HUES6 (cell line): ENCODE data around the gene SLC5A11.
"Not testable (repeated sequence)": the region's sequence is repeated elsewhere in the genome, so short reads cannot be mapped to it uniquely, and the experiment has no call there.

Experiments used
- H3K27ac ChIP-seq: 2 replicates; pipeline ENCODE4 v1.7.0; 2013; ENCODE audit warnings: low read depth, mild to moderate bottlenecking, low read length, inconsistent platforms
- H3K27me3 ChIP-seq: 2 replicates; pipeline ENCODE4 v1.6.1; 2013; ENCODE audit warnings: low read length; ENCODE audit not compliant: control insufficient read depth, insufficient read depth
- H3K36me3 ChIP-seq: 2 replicates; pipeline ENCODE4 v1.6.1; 2013; ENCODE audit warnings: low read length; ENCODE audit not compliant: control insufficient read depth, insufficient read depth
- H3K4me1 ChIP-seq: 2 replicates; pipeline ENCODE4 v1.6.1; 2013; ENCODE audit warnings: low read length; ENCODE audit not compliant: control insufficient read depth, insufficient read depth
- H3K4me3 ChIP-seq: 2 replicates; pipeline ENCODE4 v1.5.1; 2013; ENCODE audit warnings: low read depth, low read length
- H3K9ac ChIP-seq: one replicate; pipeline ENCODE4 v1.6.1; 2013; ENCODE audit warnings: mild to moderate bottlenecking, low read length
- H3K9me3 ChIP-seq: 2 replicates; pipeline ENCODE4 v1.6.1; 2013; ENCODE audit warnings: low read depth, low read length; ENCODE audit not compliant: control insufficient read depth, insufficient read depth

Gene SLC5A11, protein sequence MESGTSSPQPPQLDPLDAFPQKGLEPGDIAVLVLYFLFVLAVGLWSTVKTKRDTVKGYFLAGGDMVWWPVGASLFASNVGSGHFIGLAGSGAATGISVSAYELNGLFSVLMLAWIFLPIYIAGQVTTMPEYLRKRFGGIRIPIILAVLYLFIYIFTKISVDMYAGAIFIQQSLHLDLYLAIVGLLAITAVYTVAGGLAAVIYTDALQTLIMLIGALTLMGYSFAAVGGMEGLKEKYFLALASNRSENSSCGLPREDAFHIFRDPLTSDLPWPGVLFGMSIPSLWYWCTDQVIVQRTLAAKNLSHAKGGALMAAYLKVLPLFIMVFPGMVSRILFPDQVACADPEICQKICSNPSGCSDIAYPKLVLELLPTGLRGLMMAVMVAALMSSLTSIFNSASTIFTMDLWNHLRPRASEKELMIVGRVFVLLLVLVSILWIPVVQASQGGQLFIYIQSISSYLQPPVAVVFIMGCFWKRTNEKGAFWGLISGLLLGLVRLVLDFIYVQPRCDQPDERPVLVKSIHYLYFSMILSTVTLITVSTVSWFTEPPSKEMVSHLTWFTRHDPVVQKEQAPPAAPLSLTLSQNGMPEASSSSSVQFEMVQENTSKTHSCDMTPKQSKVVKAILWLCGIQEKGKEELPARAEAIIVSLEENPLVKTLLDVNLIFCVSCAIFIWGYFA

DNA sequence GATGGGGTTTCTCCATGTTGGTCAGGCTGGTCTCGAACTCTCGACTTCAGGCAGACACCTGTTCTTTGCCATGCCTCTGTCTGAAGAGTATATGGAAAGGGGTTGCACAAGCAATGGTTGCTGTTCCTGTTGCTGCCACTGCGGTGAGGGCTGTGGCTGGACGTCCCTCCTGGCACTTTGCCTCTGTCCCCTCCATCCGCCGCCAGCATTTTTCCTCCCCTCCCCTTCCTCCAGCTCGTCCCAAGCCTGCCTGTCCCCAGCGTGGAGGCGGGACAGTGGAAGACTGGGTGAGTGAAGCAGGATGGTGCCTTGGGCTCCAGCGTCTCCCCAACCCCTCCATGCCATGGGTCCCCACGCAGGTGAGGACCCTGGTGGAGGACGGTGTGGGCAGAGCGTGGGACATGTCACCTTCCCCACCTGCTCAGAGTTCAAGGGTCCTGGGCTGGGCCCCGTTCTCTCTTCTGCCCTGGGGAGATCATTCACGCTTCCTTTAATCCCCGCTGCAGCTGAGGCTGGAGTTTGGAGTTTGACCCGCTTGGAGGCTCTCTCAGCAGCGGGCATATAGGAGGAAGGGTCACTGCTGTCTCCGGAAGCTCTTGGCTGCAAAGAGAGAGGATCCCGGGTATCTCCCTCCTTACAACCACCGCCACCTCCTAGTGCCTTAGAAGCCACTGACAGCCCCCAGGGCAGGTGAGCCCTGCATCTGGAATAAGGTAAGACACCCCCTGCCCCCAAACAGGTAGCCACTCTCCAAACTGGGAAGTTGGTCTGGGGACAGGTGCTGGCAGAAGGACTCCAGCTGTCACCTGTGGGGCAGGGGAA, at the start of gene SLC5A11:
Gene SLC5A11, plus strand, starts transcription at position 238 of the 822 bp plus-strand sequence. CDS start 12,681 bp downstream, outside the sequence.
- Histone ChIP-seq H3K27me3 (no peaks in the 10 kb centered on the region), H3K36me3 (no peaks in the 10 kb centered on the region), H3K4me1 (peaks cover 6% of the 10 kb centered on the region; the same call in 1 of the 2 replicates), H3K9ac (no peak within 1 kb of the TSS), H3K27ac (no peak within 1 kb of the TSS), H3K9me3 (no peaks in the 10 kb centered on the region), H3K4me3 (no peak within 1 kb of the TSS)

DNA sequence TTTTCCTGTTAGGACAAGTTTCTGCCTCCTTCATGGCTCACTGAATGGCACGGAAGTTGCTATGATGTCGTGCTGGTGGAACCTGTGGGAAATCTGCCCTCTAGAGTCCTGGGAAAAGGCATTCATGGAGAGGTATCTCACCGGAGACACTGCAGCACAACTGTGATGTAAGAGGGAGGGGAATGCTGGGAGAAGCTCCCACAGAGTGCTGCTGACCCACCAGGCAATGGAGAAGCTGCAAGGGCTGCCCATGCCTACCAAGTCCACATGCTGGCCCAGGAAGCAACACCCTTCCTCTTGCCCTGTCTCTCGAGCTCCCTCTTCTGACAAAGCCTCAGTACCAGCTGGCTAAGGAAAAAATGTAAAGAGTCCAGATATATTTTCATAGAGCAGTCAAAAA, 45.2 kb upstream of the SLC5A11 start:
- H3K9me3 ChIP-seq = no peaks in the 10 kb centered on the region
- peaks cover 98% of the 10 kb centered on the region for H3K36me3 ChIP-seq
- H3K4me3 ChIP-seq = no peak overlapping the region
- no peaks in the 10 kb centered on the region for H3K4me1 ChIP-seq
- no peaks in the 10 kb centered on the region for H3K27me3 ChIP-seq
- H3K9ac ChIP-seq = no peak overlapping the region
- H3K27ac ChIP-seq = no peak overlapping the region

- Histone ChIP-seq H3K4me3 (no peak overlapping the region), H3K9ac (no peak overlapping the region), H3K9me3 (no peaks in the 10 kb centered on the region), H3K27ac (no peak overlapping the region), H3K4me1 (no peaks in the 10 kb centered on the region), H3K27me3 (no peaks in the 10 kb centered on the region), H3K36me3 (peaks cover 98% of the 10 kb centered on the region)
Observed at GRCh38 chr16:24801761-24802302, 43.9 kb upstream of the SLC5A11 start.

- Histone ChIP-seq H3K27me3 (no peaks in the 10 kb centered on the region), H3K9me3 (no peaks in the 10 kb centered on the region), H3K9ac (no peak overlapping the region), H3K4me3 (no peak overlapping the region), H3K4me1 (no peaks in the 10 kb centered on the region), H3K36me3 (peaks cover 98% of the 10 kb centered on the region), H3K27ac (no peak overlapping the region)
Observed at GRCh38 chr16:24805484-24805883, 40.3 kb upstream of the SLC5A11 start.

DNA sequence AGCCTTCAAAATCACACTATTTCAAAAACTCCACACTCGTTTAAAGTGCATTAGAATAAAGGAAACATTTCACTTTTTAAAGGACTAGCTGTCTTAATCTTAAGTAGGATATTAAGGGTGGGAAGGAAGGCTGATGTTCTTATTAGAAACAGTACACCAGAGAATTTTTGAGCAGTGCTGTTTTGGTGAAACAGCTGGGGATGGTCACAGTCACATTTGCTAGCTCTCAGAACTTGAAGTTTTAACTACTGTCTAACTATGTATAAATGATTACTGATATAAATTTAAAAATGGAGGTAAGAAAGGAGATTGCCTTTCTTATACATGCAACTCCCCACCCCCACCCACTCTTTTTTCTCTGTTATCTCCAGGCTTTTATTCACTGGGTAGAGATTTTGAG, 38.5 kb upstream of the SLC5A11 start:
- Histone ChIP-seq H3K27ac (no peak overlapping the region), H3K27me3 (no peaks in the 10 kb centered on the region), H3K9me3 (no peaks in the 10 kb centered on the region), H3K4me1 (no peaks in the 10 kb centered on the region), H3K9ac (no peak overlapping the region), H3K4me3 (no peak overlapping the region), H3K36me3 (peaks cover 99% of the 10 kb centered on the region)

GRCh38 chr16:24810951-24811843, 34.6 kb upstream of the SLC5A11 start:
- Histone ChIP-seq H3K36me3 (peaks cover 100% of the 10 kb centered on the region), H3K9ac (no peak overlapping the region), H3K4me3 (no peak overlapping the region), H3K9me3 (no peaks in the 10 kb centered on the region), H3K27me3 (no peaks in the 10 kb centered on the region), H3K27ac (no peak overlapping the region), H3K4me1 (no peaks in the 10 kb centered on the region)

DNA sequence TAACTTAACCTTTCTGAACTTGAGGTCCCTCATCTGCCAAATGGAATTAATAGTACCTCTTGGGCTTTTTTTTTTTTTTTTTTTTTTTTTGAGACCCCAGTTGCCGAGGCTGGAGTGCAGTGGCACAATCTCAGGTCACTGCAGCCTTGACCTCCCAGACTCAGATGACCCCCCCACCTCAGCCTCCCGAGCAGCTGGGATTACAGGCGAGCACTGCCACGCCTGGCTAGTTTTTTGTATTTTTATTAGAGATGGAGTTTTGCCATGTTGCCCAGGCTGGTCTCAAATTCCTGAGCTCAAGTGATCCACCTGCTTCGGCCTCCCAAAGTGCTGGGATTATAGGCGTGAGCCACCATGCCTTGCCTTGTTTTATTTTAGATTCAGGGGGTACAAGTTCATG, 33.0 kb upstream of the SLC5A11 start:
- H3K4me3 ChIP-seq, H3K9me3 ChIP-seq, H3K9ac ChIP-seq, H3K4me1 ChIP-seq, H3K27me3 ChIP-seq, H3K27ac ChIP-seq: not testable (repeated sequence)
- peaks cover 100% of the 10 kb centered on the region for H3K36me3 ChIP-seq

GRCh38 chr16:24815021-24815420, 30.7 kb upstream of the SLC5A11 start:
- no peaks in the 10 kb centered on the region for H3K9me3 ChIP-seq
- H3K4me1 ChIP-seq = no peaks in the 10 kb centered on the region
- H3K36me3 ChIP-seq = peaks cover 100% of the 10 kb centered on the region
- H3K27me3 ChIP-seq = no peaks in the 10 kb centered on the region
- H3K27ac ChIP-seq = no peak overlapping the region
- H3K9ac ChIP-seq = no peak overlapping the region
- no peak overlapping the region for H3K4me3 ChIP-seq

- Histone ChIP-seq H3K4me3 (no peak overlapping the region), H3K27me3 (no peaks in the 10 kb centered on the region), H3K36me3 (peaks cover 100% of the 10 kb centered on the region), H3K27ac (no peak overlapping the region), H3K9me3 (no peaks in the 10 kb centered on the region), H3K9ac (no peak overlapping the region), H3K4me1 (no peaks in the 10 kb centered on the region)
Observed at GRCh38 chr16:24816688-24817087, 29.1 kb upstream of the SLC5A11 start.

GRCh38 chr16:24819462-24820040, 26.2 kb upstream of the SLC5A11 start:
- Histone ChIP-seq H3K27me3 (no peaks in the 10 kb centered on the region), H3K27ac (no peak overlapping the region), H3K4me3 (no peak overlapping the region), H3K4me1 (no peaks in the 10 kb centered on the region), H3K9ac (no peak overlapping the region), H3K36me3 (peaks cover 98% of the 10 kb centered on the region), H3K9me3 (no peaks in the 10 kb centered on the region)
